ENCODE measurements around the gene CD82. TPM values are rescaled to one million over a fixed set of nuclear protein-coding genes. Genes with fewer than 3 reads are reported as not detected.
A peak's percentile ranks its signal among the peaks of the same experiment; 100 is the strongest.

The CD82 gene
- total RNA-seq, 1 donor from 2014 or later, result 8.8 TPM

DNA sequence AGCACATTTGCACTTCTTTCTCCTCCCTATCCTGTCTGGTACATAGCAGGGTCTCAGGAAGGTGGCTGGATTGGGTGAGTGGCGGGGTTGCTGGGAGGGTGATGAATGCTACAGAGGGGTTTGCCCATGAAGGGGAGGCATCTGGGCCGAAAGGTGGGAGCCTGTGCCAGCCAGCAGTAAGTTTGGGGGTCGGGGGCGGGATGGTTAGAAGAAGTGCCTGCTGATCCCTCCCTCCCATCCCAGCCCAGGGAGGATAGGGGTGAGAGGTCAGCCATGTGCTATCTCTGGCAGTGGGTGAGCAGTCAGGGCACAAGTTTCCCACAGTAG lies 2.8 kb downstream of the CD82 start:
- Histone ChIP-seq H3K4me1 (peaks cover 19% of the 10 kb centered on the region), H3K27me3 (peaks cover 16% of the 10 kb centered on the region), H2AFZ (replicated peaks) (no peak overlapping the region), H4K20me1 (ENCODE audit: low read depth) (no peaks in the 10 kb centered on the region), H3K36me3 (no peaks in the 10 kb centered on the region), H3F3A (ENCODE audit: low read depth) (peaks cover 9% of the 10 kb centered on the region), H3K27ac (no peak overlapping the region), H3K9me3 (ENCODE audit: low read depth) (no peaks in the 10 kb centered on the region), H3K79me2 (ENCODE audit: low read depth) (no peaks in the 10 kb centered on the region), H3K4me2 (no peak overlapping the region), H3K9ac (no peak overlapping the region), H3K4me3 (no peak overlapping the region)
- peaks cover 9% of the 10 kb centered on the region for H3K27me3 Mint-ChIP-seq (ENCODE audit: insufficient read depth, low read depth)
- H3K4me1 Mint-ChIP-seq, result peaks cover 81% of the 10 kb centered on the region
- TF ChIP-seq EZH2 (IDR thresholded peaks at IDR 0.05) (no peak), EZH2phosphoT487 (IDR thresholded peaks at IDR 0.05) (no peak)
- TF ChIP-seq, protein P1, sequence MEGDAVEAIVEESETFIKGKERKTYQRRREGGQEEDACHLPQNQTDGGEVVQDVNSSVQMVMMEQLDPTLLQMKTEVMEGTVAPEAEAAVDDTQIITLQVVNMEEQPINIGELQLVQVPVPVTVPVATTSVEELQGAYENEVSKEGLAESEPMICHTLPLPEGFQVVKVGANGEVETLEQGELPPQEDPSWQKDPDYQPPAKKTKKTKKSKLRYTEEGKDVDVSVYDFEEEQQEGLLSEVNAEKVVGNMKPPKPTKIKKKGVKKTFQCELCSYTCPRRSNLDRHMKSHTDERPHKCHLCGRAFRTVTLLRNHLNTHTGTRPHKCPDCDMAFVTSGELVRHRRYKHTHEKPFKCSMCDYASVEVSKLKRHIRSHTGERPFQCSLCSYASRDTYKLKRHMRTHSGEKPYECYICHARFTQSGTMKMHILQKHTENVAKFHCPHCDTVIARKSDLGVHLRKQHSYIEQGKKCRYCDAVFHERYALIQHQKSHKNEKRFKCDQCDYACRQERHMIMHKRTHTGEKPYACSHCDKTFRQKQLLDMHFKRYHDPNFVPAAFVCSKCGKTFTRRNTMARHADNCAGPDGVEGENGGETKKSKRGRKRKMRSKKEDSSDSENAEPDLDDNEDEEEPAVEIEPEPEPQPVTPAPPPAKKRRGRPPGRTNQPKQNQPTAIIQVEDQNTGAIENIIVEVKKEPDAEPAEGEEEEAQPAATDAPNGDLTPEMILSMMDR (IDR thresholded peaks at IDR 0.05), result no peak
- H3K4me3 Mint-ChIP-seq, result peak overlapping the region; percentile 52
- H3K27ac Mint-ChIP-seq, result no peak overlapping the region
- peaks cover 9% of the 10 kb centered on the region for H3K36me3 Mint-ChIP-seq
- no peak for DNase-seq (ENCODE audit: low spot score)
- H3K9me3 Mint-ChIP-seq, result no peaks in the 10 kb centered on the region

DNA sequence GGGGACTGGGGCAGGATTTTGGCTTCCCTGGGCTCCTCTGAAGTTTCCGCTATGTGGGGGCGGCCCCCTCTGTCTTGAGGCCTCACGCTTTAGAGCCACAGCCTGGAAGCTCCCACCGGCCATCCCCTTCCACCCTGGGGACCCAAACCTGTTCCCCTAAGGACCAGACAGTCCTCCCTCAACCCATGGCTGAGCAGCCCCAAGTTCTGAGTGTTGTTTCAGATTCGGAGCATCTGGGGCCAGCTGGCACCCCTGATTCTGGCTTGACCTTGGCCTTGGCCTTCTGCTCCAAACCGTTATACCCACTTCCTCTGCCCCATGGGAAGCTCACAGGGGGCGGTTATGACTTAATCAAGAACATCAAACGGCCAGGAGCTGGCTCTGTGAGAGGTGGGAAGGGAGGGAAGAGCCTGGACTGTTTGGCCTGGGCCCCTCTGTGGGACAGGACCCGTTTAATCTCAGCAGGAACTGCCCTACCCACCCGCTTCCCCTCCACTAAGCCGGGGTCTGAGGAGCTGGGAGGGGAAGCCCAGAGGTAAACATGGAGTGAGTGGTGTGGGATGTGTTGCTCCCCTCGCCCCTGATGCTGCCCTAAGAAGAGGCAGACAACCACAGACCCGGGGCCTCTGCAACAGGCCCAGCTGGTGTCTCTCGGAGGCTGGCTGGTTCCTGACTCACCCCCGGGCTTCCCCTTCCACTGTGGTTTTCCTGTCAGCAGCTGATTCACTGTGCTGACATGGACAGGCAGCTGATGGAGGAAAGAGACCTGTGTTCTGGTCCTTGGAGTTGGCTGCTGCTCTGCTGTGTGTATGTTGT lies 3.4 kb downstream of the CD82 start:
- Mint-ChIP-seq H3K27ac (peak overlapping the region; percentile 44), H3K4me3 (peak overlapping the region; percentile 69), H3K9me3 (no peaks in the 10 kb centered on the region), H3K27me3 (ENCODE audit: insufficient read depth, low read depth) (peaks cover 7% of the 10 kb centered on the region), H3K36me3 (peaks cover 11% of the 10 kb centered on the region), H3K4me1 (peaks cover 81% of the 10 kb centered on the region)
- Histone ChIP-seq H3K9ac (no peak overlapping the region), H3K79me2 (ENCODE audit: low read depth) (no peaks in the 10 kb centered on the region), H4K20me1 (ENCODE audit: low read depth) (no peaks in the 10 kb centered on the region), H3K9me3 (ENCODE audit: low read depth) (no peaks in the 10 kb centered on the region), H3K4me3 (no peak overlapping the region), H3K36me3 (no peaks in the 10 kb centered on the region), H3K27me3 (peaks cover 16% of the 10 kb centered on the region), H2AFZ (replicated peaks) (no peak overlapping the region), H3K27ac (no peak overlapping the region), H3K4me2 (no peak overlapping the region), H3F3A (ENCODE audit: low read depth) (peaks cover 9% of the 10 kb centered on the region), H3K4me1 (peaks cover 19% of the 10 kb centered on the region)
- no peak for TF ChIP-seq EZH2 (IDR thresholded peaks at IDR 0.05)
- TF ChIP-seq, protein P1 (IDR thresholded peaks at IDR 0.05), result no peak
- no peak for TF ChIP-seq EZH2phosphoT487 (IDR thresholded peaks at IDR 0.05)
- no peak for DNase-seq (ENCODE audit: low spot score)

DNA sequence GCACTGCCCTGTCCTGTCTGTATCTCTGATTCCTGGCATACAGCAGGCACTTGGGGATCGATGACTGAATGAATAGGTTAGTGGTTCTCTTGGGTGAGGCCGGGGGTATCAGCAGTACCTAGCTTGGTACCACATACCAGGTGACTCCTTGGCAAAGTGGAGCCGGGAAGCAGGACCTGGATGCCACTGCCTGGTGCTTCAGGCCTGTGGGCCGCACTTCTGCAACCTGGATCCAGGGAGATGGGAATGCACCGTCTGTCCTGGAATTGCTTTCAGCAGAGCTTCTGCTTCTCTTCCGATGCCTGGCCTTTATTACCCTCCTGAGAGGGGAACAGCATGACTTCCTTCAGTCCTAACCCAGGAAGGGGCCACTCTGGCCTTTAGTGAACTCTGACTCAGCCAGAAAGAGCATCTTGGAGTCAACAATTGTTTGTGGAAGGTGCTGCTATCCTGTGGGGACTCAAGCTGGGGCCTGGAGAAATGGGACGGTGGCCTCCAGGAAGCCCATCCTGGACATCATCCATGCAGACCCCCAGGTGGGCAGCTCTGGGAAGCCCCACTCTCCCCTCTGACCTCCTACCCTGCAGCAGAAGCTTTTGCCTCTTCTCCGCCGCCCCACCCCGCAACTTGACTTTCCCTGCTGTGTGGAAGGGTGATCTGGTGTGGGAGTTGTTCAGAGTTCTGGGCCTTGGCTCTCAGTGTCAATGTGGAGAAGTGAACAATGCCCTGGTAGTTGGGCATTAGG lies 5.1 kb downstream of the CD82 start:
- Mint-ChIP-seq H3K36me3 (peaks cover 17% of the 10 kb centered on the region), H3K4me3 (no peak overlapping the region), H3K27ac (no peak overlapping the region), H3K9me3 (no peaks in the 10 kb centered on the region), H3K27me3 (ENCODE audit: insufficient read depth, low read depth) (peaks cover 6% of the 10 kb centered on the region), H3K4me1 (peaks cover 84% of the 10 kb centered on the region)
- no peak overlapping the region for H2AFZ ChIP-seq (replicated peaks)
- TF ChIP-seq EZH2phosphoT487 (IDR thresholded peaks at IDR 0.05) (no peak), EZH2 (IDR thresholded peaks at IDR 0.05) (no peak)
- TF ChIP-seq, protein P1 (IDR thresholded peaks at IDR 0.05), result no peak
- no peaks in the 10 kb centered on the region for H3K9me3 ChIP-seq (ENCODE audit: low read depth)
- no peak overlapping the region for H3K27ac ChIP-seq
- H3K79me2 ChIP-seq (ENCODE audit: low read depth), result no peaks in the 10 kb centered on the region
- H3K36me3 ChIP-seq, result no peaks in the 10 kb centered on the region
- no peak overlapping the region for H3K4me3 ChIP-seq
- no peak overlapping the region for H3K4me2 ChIP-seq
- DNase-seq (ENCODE audit: low spot score), result no peak
- H3K9ac ChIP-seq, result no peak overlapping the region
- no peaks in the 10 kb centered on the region for H4K20me1 ChIP-seq (ENCODE audit: low read depth)
- H3K27me3 ChIP-seq, result peaks cover 16% of the 10 kb centered on the region
- H3F3A ChIP-seq (ENCODE audit: low read depth), result peaks cover 9% of the 10 kb centered on the region
- H3K4me1 ChIP-seq, result peaks cover 8% of the 10 kb centered on the region
